Fibroblast of villous mesenchyme (primary cell): Measurements from ENCODE around the gene EFCAB14. TPM values are rescaled to one million over a fixed set of nuclear protein-coding genes. Genes with fewer than 3 reads are reported as not detected.
"Not testable (repeated sequence)": the region's sequence is repeated elsewhere in the genome, so short reads cannot be mapped to it uniquely, and the experiment has no call there.

Experiments
- DNase-seq: peaks from one replicate; pipeline ENCODE4 v3.0.0-alpha.2; 2010; ENCODE audit warnings: low read depth
- H3K4me3 ChIP-seq: 2 replicates; pipeline ENCODE4 v1.5.1; 2011; ENCODE audit warnings: low read depth, mild to moderate bottlenecking, low read length
- CTCF ChIP-seq: IDR thresholded peaks from 2 replicates; pipeline ENCODE4 v1.5.1; 2012; ENCODE audit warnings: low read depth, mild to moderate bottlenecking, low read length; ENCODE audit not compliant: insufficient read depth
- total RNA-seq: library from RNA; depleted of rRNA; stranded (reverse); fragments of >200 nt; gene quantifications from 2 replicates; pipeline ENCODE4 v1.2.3, GENCODE V29; 2012

EFCAB14 gene
- total RNA-seq, 1 donor = 64.3 TPM

- TF ChIP-seq CTCF = no peak
- DNase-seq = peak; percentile 63
These were observed 50.8 kb downstream of the EFCAB14 start, which contains the start of gene ATPAF1 for GRCh38 chr1:46667782-46668760. TSS of gene ATPAF1 (minus strand) at chr1:46668364. CDS start at chr1:46668322, 42 bp downstream.

GRCh38 chr1:46665983-46666382, 52.9 kb downstream of the EFCAB14 start:
- H3K4me3 ChIP-seq = no peak overlapping the region
- no peak for DNase-seq
- peak; percentile 8 for TF ChIP-seq CTCF

More at GRCh38 chr1:46667782-46668760, 50.8 kb downstream of the EFCAB14 start, which contains the start of gene ATPAF1:
- peak within 1 kb of the TSS; percentile 82 for H3K4me3 ChIP-seq

GRCh38 chr1:46662919-46663318, 56.0 kb downstream of the EFCAB14 start:
- not testable (repeated sequence) for DNase-seq, H3K4me3 ChIP-seq

GRCh38 chr1:46660116-46660515, 58.8 kb downstream of the EFCAB14 start:
- H3K4me3 ChIP-seq, DNase-seq: not testable (repeated sequence)

- no peak for TF ChIP-seq CTCF
- no peak overlapping the region for H3K4me3 ChIP-seq
- no peak for DNase-seq
These were observed 59.5 kb downstream of the EFCAB14 start for GRCh38 chr1:46659307-46659870.

GRCh38 chr1:46657775-46658174, 61.1 kb downstream of the EFCAB14 start:
- H3K4me3 ChIP-seq = no peak overlapping the region
- no peak for TF ChIP-seq CTCF
- no peak for DNase-seq

- H3K4me3 ChIP-seq = no peak overlapping the region
- no peak for DNase-seq
- no peak for TF ChIP-seq CTCF
These were observed 62.3 kb downstream of the EFCAB14 start for GRCh38 chr1:46656643-46657042.
